Measurements from ENCODE around the gene SLC27A3.

DNA sequence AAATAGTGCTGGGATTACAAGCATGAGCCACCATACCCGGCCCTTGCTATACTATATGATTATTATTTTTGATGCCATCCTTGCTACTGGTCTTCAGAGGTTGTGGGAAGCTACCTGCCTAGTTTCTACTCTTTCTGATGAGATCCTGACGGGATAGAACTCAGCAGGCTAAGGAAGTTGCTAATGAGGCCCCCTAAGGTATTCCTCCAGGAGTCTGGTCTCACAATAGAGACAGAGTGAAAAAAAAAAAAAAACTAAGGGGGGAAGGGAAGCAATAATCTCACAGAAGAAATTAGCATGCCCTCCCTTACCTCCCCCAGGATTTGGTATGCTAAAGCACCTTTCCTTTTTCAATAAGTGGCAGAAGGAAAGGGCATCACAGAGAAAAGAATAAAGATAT is 29.8 kb upstream of the SLC27A3 start:
- TF ChIP-seq, protein P1, sequence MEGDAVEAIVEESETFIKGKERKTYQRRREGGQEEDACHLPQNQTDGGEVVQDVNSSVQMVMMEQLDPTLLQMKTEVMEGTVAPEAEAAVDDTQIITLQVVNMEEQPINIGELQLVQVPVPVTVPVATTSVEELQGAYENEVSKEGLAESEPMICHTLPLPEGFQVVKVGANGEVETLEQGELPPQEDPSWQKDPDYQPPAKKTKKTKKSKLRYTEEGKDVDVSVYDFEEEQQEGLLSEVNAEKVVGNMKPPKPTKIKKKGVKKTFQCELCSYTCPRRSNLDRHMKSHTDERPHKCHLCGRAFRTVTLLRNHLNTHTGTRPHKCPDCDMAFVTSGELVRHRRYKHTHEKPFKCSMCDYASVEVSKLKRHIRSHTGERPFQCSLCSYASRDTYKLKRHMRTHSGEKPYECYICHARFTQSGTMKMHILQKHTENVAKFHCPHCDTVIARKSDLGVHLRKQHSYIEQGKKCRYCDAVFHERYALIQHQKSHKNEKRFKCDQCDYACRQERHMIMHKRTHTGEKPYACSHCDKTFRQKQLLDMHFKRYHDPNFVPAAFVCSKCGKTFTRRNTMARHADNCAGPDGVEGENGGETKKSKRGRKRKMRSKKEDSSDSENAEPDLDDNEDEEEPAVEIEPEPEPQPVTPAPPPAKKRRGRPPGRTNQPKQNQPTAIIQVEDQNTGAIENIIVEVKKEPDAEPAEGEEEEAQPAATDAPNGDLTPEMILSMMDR (IDR thresholded peaks at IDR 0.05) = no peak
- no peak for TF ChIP-seq POLR2A (IDR thresholded peaks at IDR 0.05)

Measured in uterus (tissue), 2 donors.